ENCODE data around the gene CARMIL1.

Gene CARMIL1

GRCh38 chr6:25232479-25232878, 46.7 kb upstream of the CARMIL1 start:
- ChIA-PET CTCF (interaction anchor here (0.6 to 1.5 kb wide), 5 partner anchors 9 to 369 kb away, joined by 3 to 5 read pairs (median 3); no protein-coding TSS in a partner anchor), POLR2A (no interaction called here)
- Histone ChIP-seq H3K27ac (ENCODE audit: extremely low read depth, low read depth, low read length) (no peak overlapping the region), H3K4me1 (ENCODE audit: control insufficient read depth, insufficient read depth, low read length) (no peaks in the 10 kb centered on the region), H3K36me3 (ENCODE audit: control insufficient read depth in 2 of 2, insufficient read depth in 1 of 2, low read length in 2 of 2) (no peaks in the 10 kb centered on the region), H3K4me3 (ENCODE audit: low read depth, low read length) (no peak overlapping the region), H3K9me3 (ENCODE audit: control insufficient read depth, insufficient read depth, low read depth, low read length) (no peaks in the 10 kb centered on the region)
- TF ChIP-seq ZFP37 (tag by site-specific recombination; IDR thresholded peaks at IDR 0.05) (no peak), ZBTB7A (tag by site-specific recombination; IDR thresholded peaks at IDR 0.05; ENCODE audit: low read depth) (no peak), ZNF660 (tag by site-specific recombination; IDR thresholded peaks at IDR 0.05) (no peak), ZNF548 (tag by site-specific recombination; IDR thresholded peaks at IDR 0.05) (no peak), YY1 (tag by site-specific recombination; IDR thresholded peaks at IDR 0.05) (no peak), ZNF404 (tag by site-specific recombination; IDR thresholded peaks at IDR 0.05) (no peak), ZNF629 (tag by site-specific recombination; IDR thresholded peaks at IDR 0.05) (no peak), ZNF26 (tag by site-specific recombination; IDR thresholded peaks at IDR 0.05) (no peak), ZNF558 (tag by site-specific recombination; IDR thresholded peaks at IDR 0.05) (no peak), ZBTB17 (tag by site-specific recombination; IDR thresholded peaks at IDR 0.05) (no peak), ZSCAN30 (tag by site-specific recombination; IDR thresholded peaks at IDR 0.05) (no peak), ZNF677 (tag by site-specific recombination; IDR thresholded peaks at IDR 0.05) (no peak), ZNF747 (tag by site-specific recombination; IDR thresholded peaks at IDR 0.05) (no peak), BCL11A (tag by site-specific recombination; IDR thresholded peaks at IDR 0.05; ENCODE audit: low read depth) (no peak), ZNF280D (tag by site-specific recombination; IDR thresholded peaks at IDR 0.05) (no peak), GLIS1 (tag by site-specific recombination; IDR thresholded peaks at IDR 0.05) (no peak), KLF1 (tag by site-specific recombination; IDR thresholded peaks at IDR 0.05) (no peak), SP3 (tag by site-specific recombination; IDR thresholded peaks at IDR 0.05) (no peak)
- TF ChIP-seq, protein P1, sequence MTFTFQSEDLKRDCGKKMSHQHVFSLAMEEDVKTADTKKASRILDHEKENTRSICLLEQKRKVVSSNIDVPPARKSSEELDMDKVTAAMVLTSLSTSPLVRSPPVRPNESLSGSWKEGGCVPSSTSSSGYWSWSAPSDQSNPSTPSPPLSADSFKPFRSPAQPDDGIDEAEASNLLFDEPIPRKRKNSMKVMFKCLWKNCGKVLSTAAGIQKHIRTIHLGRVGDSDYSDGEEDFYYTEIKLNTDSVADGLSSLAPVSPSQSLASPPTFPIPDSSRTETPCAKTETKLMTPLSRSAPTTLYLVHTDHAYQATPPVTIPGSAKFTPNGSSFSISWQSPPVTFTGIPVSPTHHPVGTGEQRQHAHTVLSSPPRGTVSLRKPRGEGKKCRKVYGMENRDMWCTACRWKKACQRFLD (tag by site-specific recombination; IDR thresholded peaks at IDR 0.05) = no peak
- TF ChIP-seq, protein P2, sequence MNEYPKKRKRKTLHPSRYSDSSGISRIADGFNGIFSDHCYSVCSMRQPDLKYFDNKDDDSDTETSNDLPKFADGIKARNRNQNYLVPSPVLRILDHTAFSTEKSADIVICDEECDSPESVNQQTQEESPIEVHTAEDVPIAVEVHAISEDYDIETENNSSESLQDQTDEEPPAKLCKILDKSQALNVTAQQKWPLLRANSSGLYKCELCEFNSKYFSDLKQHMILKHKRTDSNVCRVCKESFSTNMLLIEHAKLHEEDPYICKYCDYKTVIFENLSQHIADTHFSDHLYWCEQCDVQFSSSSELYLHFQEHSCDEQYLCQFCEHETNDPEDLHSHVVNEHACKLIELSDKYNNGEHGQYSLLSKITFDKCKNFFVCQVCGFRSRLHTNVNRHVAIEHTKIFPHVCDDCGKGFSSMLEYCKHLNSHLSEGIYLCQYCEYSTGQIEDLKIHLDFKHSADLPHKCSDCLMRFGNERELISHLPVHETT (tag by site-specific recombination; IDR thresholded peaks at IDR 0.05) = no peak

GRCh38 chr6:25233226-25233625, 45.9 kb upstream of the CARMIL1 start:
- Histone ChIP-seq H3K27ac (ENCODE audit: extremely low read depth, low read depth, low read length) (no peak overlapping the region), H3K4me3 (ENCODE audit: low read depth, low read length) (no peak overlapping the region), H3K9me3 (ENCODE audit: control insufficient read depth, insufficient read depth, low read depth, low read length) (no peaks in the 10 kb centered on the region), H3K36me3 (ENCODE audit: control insufficient read depth in 2 of 2, insufficient read depth in 1 of 2, low read length in 2 of 2) (no peaks in the 10 kb centered on the region), H3K4me1 (ENCODE audit: control insufficient read depth, insufficient read depth, low read length) (no peaks in the 10 kb centered on the region)
- ChIA-PET CTCF (interaction anchor here (0.6 to 1.4 kb wide), 4 partner anchors 13 to 368 kb away, joined by 3 to 5 read pairs (median 3); no protein-coding TSS in a partner anchor), POLR2A (no interaction called here)
- TF ChIP-seq, protein P3, sequence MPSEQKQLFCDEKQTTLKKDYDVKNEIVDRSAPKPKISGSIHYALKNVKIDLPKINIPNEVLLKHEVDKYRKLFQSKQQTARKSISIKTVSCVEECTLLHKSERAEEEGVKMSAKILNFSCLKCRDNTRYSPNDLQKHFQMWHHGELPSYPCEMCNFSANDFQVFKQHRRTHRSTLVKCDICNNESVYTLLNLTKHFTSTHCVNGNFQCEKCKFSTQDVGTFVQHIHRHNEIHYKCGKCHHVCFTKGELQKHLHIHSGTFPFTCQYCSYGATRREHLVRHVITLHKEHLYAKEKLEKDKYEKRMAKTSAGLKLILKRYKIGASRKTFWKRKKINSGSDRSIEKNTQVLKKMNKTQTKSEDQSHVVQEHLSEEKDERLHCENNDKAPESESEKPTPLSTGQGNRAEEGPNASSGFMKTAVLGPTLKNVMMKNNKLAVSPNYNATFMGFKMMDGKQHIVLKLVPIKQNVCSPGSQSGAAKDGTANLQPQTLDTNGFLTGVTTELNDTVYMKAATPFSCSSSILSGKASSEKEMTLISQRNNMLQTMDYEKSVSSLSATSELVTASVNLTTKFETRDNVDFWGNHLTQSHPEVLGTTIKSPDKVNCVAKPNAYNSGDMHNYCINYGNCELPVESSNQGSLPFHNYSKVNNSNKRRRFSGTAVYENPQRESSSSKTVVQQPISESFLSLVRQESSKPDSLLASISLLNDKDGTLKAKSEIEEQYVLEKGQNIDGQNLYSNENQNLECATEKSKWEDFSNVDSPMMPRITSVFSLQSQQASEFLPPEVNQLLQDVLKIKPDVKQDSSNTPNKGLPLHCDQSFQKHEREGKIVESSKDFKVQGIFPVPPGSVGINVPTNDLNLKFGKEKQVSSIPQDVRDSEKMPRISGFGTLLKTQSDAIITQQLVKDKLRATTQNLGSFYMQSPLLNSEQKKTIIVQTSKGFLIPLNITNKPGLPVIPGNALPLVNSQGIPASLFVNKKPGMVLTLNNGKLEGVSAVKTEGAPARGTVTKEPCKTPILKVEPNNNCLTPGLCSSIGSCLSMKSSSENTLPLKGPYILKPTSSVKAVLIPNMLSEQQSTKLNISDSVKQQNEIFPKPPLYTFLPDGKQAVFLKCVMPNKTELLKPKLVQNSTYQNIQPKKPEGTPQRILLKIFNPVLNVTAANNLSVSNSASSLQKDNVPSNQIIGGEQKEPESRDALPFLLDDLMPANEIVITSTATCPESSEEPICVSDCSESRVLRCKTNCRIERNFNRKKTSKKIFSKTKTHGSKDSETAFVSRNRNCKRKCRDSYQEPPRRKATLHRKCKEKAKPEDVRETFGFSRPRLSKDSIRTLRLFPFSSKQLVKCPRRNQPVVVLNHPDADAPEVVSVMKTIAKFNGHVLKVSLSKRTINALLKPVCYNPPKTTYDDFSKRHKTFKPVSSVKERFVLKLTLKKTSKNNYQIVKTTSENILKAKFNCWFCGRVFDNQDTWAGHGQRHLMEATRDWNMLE (tag by site-specific recombination; conservative IDR thresholded peaks at IDR 0.05; ENCODE audit: low read depth) = no peak
- TF ChIP-seq, protein P2 (tag by site-specific recombination; IDR thresholded peaks at IDR 0.05) = no peak
- no peak for TF ChIP-seq ZNF175 (tag by site-specific recombination; IDR thresholded peaks at IDR 0.05)
- TF ChIP-seq OVOL3 (tag by site-specific recombination; IDR thresholded peaks at IDR 0.05) = no peak
